Measurements from ENCODE around the gene GPX7.

DNA sequence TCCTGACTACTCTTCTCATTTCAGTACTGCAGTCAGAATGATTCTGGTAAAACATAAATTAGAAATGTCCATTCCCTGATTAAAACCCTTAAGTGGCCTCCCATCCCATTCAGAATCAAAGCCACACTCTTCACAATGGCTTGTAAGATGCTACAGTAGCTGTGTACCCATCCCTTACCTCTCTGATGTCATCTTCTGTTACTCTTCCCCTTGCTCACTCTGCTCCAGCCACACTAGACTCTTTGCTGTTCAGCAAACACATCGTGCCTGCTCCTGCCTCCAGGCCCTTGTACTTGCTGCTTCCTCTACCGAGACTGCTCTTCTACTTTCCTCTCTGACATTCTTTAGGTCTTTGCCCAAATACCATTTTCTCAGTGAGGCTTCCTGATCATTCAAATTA is 4.3 kb upstream of the GPX7 start:
- TF ChIP-seq, protein P1, sequence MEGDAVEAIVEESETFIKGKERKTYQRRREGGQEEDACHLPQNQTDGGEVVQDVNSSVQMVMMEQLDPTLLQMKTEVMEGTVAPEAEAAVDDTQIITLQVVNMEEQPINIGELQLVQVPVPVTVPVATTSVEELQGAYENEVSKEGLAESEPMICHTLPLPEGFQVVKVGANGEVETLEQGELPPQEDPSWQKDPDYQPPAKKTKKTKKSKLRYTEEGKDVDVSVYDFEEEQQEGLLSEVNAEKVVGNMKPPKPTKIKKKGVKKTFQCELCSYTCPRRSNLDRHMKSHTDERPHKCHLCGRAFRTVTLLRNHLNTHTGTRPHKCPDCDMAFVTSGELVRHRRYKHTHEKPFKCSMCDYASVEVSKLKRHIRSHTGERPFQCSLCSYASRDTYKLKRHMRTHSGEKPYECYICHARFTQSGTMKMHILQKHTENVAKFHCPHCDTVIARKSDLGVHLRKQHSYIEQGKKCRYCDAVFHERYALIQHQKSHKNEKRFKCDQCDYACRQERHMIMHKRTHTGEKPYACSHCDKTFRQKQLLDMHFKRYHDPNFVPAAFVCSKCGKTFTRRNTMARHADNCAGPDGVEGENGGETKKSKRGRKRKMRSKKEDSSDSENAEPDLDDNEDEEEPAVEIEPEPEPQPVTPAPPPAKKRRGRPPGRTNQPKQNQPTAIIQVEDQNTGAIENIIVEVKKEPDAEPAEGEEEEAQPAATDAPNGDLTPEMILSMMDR (IDR thresholded peaks at IDR 0.05), result no peak
- TF ChIP-seq POLR2A (IDR thresholded peaks at IDR 0.05) (no peak), EP300 (IDR thresholded peaks at IDR 0.05) (no peak)

Data from ovary (tissue), 3 donors.